Measurements from ENCODE around the gene PPIL1.

The PPIL1 gene

GRCh38 chr6:36834576-36835341 is 39.8 kb downstream of the PPIL1 start:
- no peak for DNase-seq (ENCODE audit: low read depth)

- DNase-seq (ENCODE audit: low read depth) = no peak
Measured at GRCh38 chr6:36833182-36833789, 41.3 kb downstream of the PPIL1 start.

- no peak for DNase-seq (ENCODE audit: low read depth)
Measured at GRCh38 chr6:36832313-36832712, 42.3 kb downstream of the PPIL1 start.

GRCh38 chr6:36830577-36830976 is 44.0 kb downstream of the PPIL1 start:
- no peak for DNase-seq (ENCODE audit: low read depth)

GRCh38 chr6:36829919-36830544 is 44.6 kb downstream of the PPIL1 start:
- DNase-seq (ENCODE audit: low read depth) = no peak

GRCh38 chr6:36827261-36828079 is 47.1 kb downstream of the PPIL1 start:
- no peak for DNase-seq (ENCODE audit: low read depth)

- no peak for DNase-seq (ENCODE audit: low read depth)
Measured at GRCh38 chr6:36826520-36827227, 47.9 kb downstream of the PPIL1 start.

- no peak for DNase-seq (ENCODE audit: low read depth)
Measured at GRCh38 chr6:36825994-36826393, 48.6 kb downstream of the PPIL1 start.

GRCh38 chr6:36825452-36825851 is 49.2 kb downstream of the PPIL1 start:
- no peak for DNase-seq (ENCODE audit: low read depth)

GRCh38 chr6:36824253-36824652 is 50.4 kb downstream of the PPIL1 start:
- DNase-seq (ENCODE audit: low read depth) = no peak

- no peak for DNase-seq (ENCODE audit: low read depth)
Measured at GRCh38 chr6:36823421-36824096, 51.0 kb downstream of the PPIL1 start.

- DNase-seq (ENCODE audit: low read depth) = no peak
Measured at GRCh38 chr6:36822506-36823269, 51.9 kb downstream of the PPIL1 start.

GRCh38 chr6:36821581-36822335 is 52.8 kb downstream of the PPIL1 start:
- no peak for DNase-seq (ENCODE audit: low read depth)

- DNase-seq (ENCODE audit: low read depth) = no peak
Measured at GRCh38 chr6:36820700-36821580, 53.7 kb downstream of the PPIL1 start.

- no peak for DNase-seq (ENCODE audit: low read depth)
Measured at GRCh38 chr6:36818756-36819155, 55.8 kb downstream of the PPIL1 start.

- DNase-seq (ENCODE audit: low read depth) = no peak
Measured at GRCh38 chr6:36817847-36818246, 56.8 kb downstream of the PPIL1 start.

- no peak for DNase-seq (ENCODE audit: low read depth)
Measured at GRCh38 chr6:36817176-36817817, 57.3 kb downstream of the PPIL1 start.
